Peyer's patch (tissue), 4 donors: Measurements from ENCODE around the gene TBL1XR1. TPM values are rescaled to one million over a fixed set of nuclear protein-coding genes. Genes with fewer than 3 reads are reported as not detected.
A peak's percentile ranks its signal among the peaks of the same experiment; 100 is the strongest.

Experiments
- DNase-seq, 3 donors: peaks; one replicate each; pipeline ENCODE4 v3.0.0-alpha.2; 2017 to 2019
- H3K27ac ChIP-seq, 4 donors: fragments of 200-600 bp; sonication (generic); one replicate each; pipeline ENCODE4 v1.5.1; 2016 to 2019
- H3K27me3 ChIP-seq, 2 donors: fragments of 200-600 bp; sonication (generic); one replicate each; pipeline ENCODE4 v1.5.1; 2019
- H3K36me3 ChIP-seq, 3 donors: fragments of 200-600 bp; sonication (generic); one replicate each; pipeline ENCODE4 v1.5.1; 2016 to 2019
- H3K4me1 ChIP-seq, 4 donors: fragments of 200-600 bp; sonication (generic); one replicate each; pipeline ENCODE4 v1.5.1; 2016 to 2019
- H3K4me3 ChIP-seq, 4 donors: fragments of 200-600 bp; sonication (generic); 1 replicate in 3 of 4; 2 replicates in 1 of 4; pipeline ENCODE4 v1.5.1; 2016 to 2019; ENCODE audit warnings: mild to moderate bottlenecking in 1 of 4
- H3K9me3 ChIP-seq, 4 donors: fragments of 200-600 bp; sonication (generic); one replicate each; pipeline ENCODE4 v1.5.1; 2016 to 2019; ENCODE audit warnings: mild to moderate bottlenecking in 1 of 4
- POLR2A ChIP-seq, 2 donors: fragments of 450-650 bp; IDR thresholded peaks; one replicate each; pipeline ENCODE4 v1.5.1; 2017; ENCODE audit warnings: antibody characterized with exemption in 2 of 2, mild to moderate bottlenecking in 2 of 2, moderate library complexity in 2 of 2
- total RNA-seq, 4 donors: library from RNA; depleted of rRNA; stranded (reverse); fragments of >200 nt; gene quantifications; one replicate each; pipeline ENCODE4 v1.1.0, GENCODE V29; 2016
- TF ChIP-seq, protein P1 (sequence below), 6 experiments: fragments of 450-650 bp in 4 of 6; fragments of 200-600 bp in 2 of 6; sonication (generic) in 1 of 6; IDR thresholded peaks; one replicate each; pipeline ENCODE4 v1.5.1; 2017 to 2019; ENCODE audit warnings: antibody characterized with exemption in 6 of 6, mild to moderate bottlenecking in 3 of 6, moderate library complexity in 1 of 6

Gene TBL1XR1
- total RNA-seq, 4 donors from 2014 or later = 40.7 to 81.7 (median 69.4) TPM

DNA sequence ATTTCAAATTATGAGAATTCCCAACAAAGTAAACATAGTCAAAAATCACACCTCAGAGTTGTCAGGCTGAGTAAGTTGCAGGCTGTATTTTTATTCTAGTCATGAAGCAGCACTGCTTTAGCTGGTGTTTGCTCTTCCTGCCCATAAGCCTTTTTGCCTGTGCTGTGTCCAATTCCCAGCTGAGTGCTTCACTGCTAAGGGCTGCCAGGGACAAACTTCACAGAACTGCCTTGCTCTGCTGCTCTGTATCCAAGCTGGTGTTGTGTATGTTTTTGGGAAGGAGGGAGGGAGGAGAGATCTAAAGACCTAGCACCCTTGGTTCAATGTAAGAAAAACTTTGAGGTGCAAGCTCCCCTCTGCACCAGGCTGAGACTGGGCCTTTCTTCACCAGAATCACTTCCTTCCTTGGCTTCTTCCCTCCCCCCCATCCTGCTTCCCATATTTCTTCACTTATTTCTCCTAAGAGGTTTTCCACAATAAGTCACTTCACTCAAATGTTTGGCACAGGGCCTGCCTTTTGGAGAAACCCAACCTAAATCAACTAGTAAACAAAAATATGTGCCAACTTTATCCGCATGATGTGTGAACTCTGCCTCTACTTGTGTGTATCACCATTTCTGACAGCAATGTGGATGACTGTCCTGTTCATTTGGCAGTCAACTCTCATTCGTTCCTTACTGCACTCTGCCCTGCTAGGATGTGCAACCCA, 156.1 kb downstream of the TBL1XR1 start:
- H3K4me3 ChIP-seq = no peak overlapping the region
- no peaks in the 10 kb centered on the region for H3K9me3 ChIP-seq
- TF ChIP-seq, protein P1, sequence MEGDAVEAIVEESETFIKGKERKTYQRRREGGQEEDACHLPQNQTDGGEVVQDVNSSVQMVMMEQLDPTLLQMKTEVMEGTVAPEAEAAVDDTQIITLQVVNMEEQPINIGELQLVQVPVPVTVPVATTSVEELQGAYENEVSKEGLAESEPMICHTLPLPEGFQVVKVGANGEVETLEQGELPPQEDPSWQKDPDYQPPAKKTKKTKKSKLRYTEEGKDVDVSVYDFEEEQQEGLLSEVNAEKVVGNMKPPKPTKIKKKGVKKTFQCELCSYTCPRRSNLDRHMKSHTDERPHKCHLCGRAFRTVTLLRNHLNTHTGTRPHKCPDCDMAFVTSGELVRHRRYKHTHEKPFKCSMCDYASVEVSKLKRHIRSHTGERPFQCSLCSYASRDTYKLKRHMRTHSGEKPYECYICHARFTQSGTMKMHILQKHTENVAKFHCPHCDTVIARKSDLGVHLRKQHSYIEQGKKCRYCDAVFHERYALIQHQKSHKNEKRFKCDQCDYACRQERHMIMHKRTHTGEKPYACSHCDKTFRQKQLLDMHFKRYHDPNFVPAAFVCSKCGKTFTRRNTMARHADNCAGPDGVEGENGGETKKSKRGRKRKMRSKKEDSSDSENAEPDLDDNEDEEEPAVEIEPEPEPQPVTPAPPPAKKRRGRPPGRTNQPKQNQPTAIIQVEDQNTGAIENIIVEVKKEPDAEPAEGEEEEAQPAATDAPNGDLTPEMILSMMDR (IDR thresholded peaks at IDR 0.05) = no peak
- TF ChIP-seq POLR2A (IDR thresholded peaks at IDR 0.05) = no peak
- no peak for DNase-seq
- peaks cover 0 to 40% (median 3%) of the 10 kb centered on the region in 3 donors for H3K36me3 ChIP-seq
- H3K27me3 ChIP-seq = no peaks in the 10 kb centered on the region
- H3K4me1 ChIP-seq = peaks cover 0 to 6% (median 0%) of the 10 kb centered on the region in 4 donors
- H3K27ac ChIP-seq = peak overlapping the region in 2 of 4 donors; percentile 9 to 17

DNA sequence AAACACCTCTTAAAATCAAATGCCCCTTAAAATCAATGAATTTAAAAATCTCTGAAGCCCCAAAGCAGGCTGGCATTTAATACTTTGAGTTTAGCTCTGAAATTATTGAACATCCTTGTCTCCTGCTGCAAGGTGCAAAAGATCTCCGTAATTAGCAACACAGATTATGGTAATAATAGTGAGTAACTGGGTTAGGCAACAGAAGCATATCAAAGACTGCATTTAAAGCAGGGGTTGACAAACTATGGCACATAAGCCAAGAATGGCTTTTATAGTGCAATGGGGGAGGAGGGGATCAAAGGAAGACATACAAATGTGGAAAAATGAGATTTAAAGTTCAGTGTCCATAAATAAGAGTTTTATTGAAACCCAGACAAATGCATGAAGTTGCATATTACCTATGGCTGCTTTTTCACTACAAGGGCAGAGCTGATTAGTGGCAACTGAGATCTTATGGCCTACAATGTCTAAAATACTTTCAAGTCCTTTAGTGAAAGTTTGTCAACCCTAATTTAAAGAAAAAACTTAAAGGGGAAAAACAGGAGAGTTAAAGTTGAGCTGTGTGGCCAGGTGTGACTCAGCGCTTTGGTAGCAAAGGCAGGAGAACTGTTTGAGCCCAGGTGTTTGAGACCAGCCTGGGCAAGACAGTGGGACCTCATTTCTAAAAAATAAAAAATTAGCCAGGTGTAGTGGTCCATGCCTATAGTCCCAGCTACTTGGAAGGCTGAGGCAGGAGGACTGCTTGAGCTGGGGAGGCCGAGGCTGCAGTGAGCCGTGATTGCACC, 157.6 kb downstream of the TBL1XR1 start:
- Histone ChIP-seq H3K4me1 (peaks cover 0 to 6% (median 0%) of the 10 kb centered on the region in 4 donors), H3K9me3 (no peaks in the 10 kb centered on the region), H3K27me3 (no peaks in the 10 kb centered on the region), H3K27ac (no peak overlapping the region), H3K36me3 (peaks cover 0 to 30% (median 3%) of the 10 kb centered on the region in 3 donors), H3K4me3 (no peak overlapping the region)
- no peak for DNase-seq
- TF ChIP-seq POLR2A (IDR thresholded peaks at IDR 0.05) = no peak
- TF ChIP-seq, protein P1 (IDR thresholded peaks at IDR 0.05) = no peak

DNA sequence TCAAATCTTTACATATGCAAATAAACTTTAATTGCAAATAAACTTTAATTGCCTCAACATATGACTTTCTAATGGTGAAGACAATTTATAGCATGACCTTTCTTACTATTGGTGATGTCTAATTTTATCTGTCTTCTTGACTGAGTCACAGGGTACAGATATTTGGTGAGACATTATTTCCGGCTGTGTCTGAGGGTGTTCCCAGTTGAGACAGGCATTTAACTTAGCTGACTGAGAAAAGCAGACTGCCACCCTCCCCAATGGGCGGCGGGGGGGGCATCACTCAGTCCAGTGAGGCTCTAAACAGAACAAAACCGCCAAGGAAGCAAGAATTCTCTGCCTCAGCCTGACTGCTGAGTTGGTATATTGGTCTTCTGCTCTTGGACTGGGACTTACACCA, 160.0 kb downstream of the TBL1XR1 start:
- Histone ChIP-seq H3K4me1 (peaks cover 0 to 6% (median 0%) of the 10 kb centered on the region in 4 donors), H3K27me3 (no peaks in the 10 kb centered on the region), H3K27ac (no peak overlapping the region), H3K4me3 (no peak overlapping the region), H3K36me3 (peaks cover 0 to 34% (median 3%) of the 10 kb centered on the region in 3 donors), H3K9me3 (no peaks in the 10 kb centered on the region)
- TF ChIP-seq, protein P1 (IDR thresholded peaks at IDR 0.05) = no peak
- no peak for TF ChIP-seq POLR2A (IDR thresholded peaks at IDR 0.05)
- no peak for DNase-seq

DNA sequence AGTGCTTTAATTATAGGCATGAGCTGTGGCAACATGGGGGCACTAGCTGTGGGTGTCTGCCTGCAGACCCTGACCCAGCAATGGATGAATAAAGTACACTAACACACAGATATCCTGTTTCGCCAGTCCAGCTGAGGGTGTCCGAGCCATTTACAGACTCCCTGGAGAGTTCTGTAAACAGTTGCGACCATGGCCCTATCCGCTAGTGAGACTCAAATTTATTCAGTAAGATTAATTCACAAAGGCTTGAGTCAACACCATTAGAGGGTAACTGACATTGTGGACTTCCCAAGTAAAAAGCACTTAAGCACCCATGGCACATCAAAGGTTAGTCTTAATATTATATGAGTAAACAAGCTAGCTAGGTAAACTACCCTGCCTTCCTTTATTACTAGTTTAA, 161.6 kb downstream of the TBL1XR1 start:
- TF ChIP-seq POLR2A (IDR thresholded peaks at IDR 0.05) = no peak
- TF ChIP-seq, protein P1 (IDR thresholded peaks at IDR 0.05) = no peak
- no peak overlapping the region for H3K27ac ChIP-seq
- H3K9me3 ChIP-seq = no peaks in the 10 kb centered on the region
- no peak overlapping the region for H3K4me3 ChIP-seq
- H3K27me3 ChIP-seq = no peaks in the 10 kb centered on the region
- peaks cover 0 to 42% (median 3%) of the 10 kb centered on the region in 3 donors for H3K36me3 ChIP-seq
- H3K4me1 ChIP-seq = no peaks in the 10 kb centered on the region
- DNase-seq = no peak

DNA sequence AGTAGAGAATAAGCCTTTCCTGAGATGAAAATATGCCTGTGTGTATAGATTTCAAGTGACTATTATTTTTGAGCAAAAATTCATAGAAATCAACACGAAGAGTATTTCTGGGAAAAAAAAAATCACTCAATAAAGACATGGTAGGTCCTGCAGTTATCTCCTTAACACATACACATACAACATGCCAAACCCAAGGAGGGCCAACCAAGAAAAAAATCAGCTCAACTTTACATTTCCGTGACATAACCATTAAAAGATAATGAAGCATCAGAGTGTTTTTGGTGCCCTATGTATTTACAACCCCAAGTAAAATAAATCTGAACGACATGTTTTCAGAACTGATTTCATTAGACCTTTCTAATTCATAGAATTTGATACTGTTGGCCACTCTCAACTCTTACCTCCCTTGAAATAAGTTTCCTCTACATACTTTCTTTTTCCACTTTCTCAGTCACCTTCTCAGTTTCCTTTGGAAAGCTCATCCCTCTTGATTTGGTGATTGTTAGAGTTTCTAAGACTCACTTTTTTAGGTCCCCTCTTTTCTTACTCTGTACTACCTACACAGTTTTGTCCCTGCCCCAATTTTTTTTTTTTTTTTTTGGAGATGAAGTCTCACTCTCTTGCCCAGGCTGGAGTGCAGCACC, 162.3 kb downstream of the TBL1XR1 start:
- no peak for DNase-seq
- TF ChIP-seq, protein P1 (IDR thresholded peaks at IDR 0.05) = no peak
- no peak for TF ChIP-seq POLR2A (IDR thresholded peaks at IDR 0.05)
- Histone ChIP-seq H3K36me3 (peaks cover 0 to 42% (median 3%) of the 10 kb centered on the region in 3 donors), H3K9me3 (no peaks in the 10 kb centered on the region), H3K4me1 (no peaks in the 10 kb centered on the region), H3K4me3 (no peak overlapping the region), H3K27me3 (no peaks in the 10 kb centered on the region), H3K27ac (no peak overlapping the region)
